BLaER1 treated with 17β-estradiol and CSF1 and Interleukin-3, amounts not matched to agents 10 nM and 100 nM (cell line): ENCODE results near the gene SLU7.

Experiments used
- H3K27ac ChIP-seq, 11 experiments: shearing (Covaris generic); formaldehyde crosslinking; 2 replicates each; pipeline ENCODE4 v1.8.1; 2022
- H3K27me3 ChIP-seq, 11 experiments: shearing (Covaris generic); formaldehyde crosslinking; 2 replicates each; pipeline ENCODE4 v1.8.1; 2022
- H3K36me3 ChIP-seq, 11 experiments: shearing (Covaris generic); formaldehyde crosslinking; 2 replicates each; pipeline ENCODE4 v1.8.1; 2022
- H3K4me1 ChIP-seq, 10 experiments: shearing (Covaris generic); formaldehyde crosslinking; 2 replicates each; pipeline ENCODE4 v1.8.1; 2022
- H3K4me2 ChIP-seq, 11 experiments: shearing (Covaris generic); formaldehyde crosslinking; 2 replicates each; pipeline ENCODE4 v1.8.1; 2022
- H3K4me3 ChIP-seq, 10 experiments: shearing (Covaris generic); formaldehyde crosslinking; 2 replicates each; pipeline ENCODE4 v1.8.1; 2022
- H3K9ac ChIP-seq, 11 experiments: shearing (Covaris generic); formaldehyde crosslinking; 2 replicates each; pipeline ENCODE4 v1.8.1; 2022
- H3K9me3 ChIP-seq, 11 experiments: shearing (Covaris generic); formaldehyde crosslinking; replicated peaks in 1 of 11; 2 replicates each; pipeline ENCODE4 v1.8.1; 2022
- H4K20me1 ChIP-seq, 11 experiments: shearing (Covaris generic); formaldehyde crosslinking; 2 replicates each; pipeline ENCODE4 v1.8.1; 2022
- Cebpa-rat ChIP-seq, 11 experiments: shearing (Covaris generic); IDR thresholded peaks; 2 replicates each; pipeline ENCODE4 v1.8.1; 2022

The SLU7 gene

GRCh38 chr5:160463227-160463626 lies 44.3 kb upstream of the SLU7 start:
- Histone ChIP-seq H4K20me1 (no peaks in the 10 kb centered on the region), H3K36me3 (no peaks in the 10 kb centered on the region), H3K27ac (no peak overlapping the region; a peak in 1 of 22 replicates), H3K4me3 (no peak overlapping the region), H3K9ac (no peak overlapping the region), H3K27me3 (no peaks in the 10 kb centered on the region; a peak in 1 of 22 replicates), H3K4me2 (peak overlapping the region; percentile 59 to 95 (median 84)), H3K4me1 (peaks cover 55 to 69% (median 64%) of the 10 kb centered on the region in 10 experiments), H3K9me3 (peaks cover 0 to 32% (median 25%) of the 10 kb centered on the region in 11 experiments; a peak in 20 of 22 replicates)
- TF ChIP-seq Cebpa-rat (IDR thresholded peaks at IDR 0.05), result no peak

DNA sequence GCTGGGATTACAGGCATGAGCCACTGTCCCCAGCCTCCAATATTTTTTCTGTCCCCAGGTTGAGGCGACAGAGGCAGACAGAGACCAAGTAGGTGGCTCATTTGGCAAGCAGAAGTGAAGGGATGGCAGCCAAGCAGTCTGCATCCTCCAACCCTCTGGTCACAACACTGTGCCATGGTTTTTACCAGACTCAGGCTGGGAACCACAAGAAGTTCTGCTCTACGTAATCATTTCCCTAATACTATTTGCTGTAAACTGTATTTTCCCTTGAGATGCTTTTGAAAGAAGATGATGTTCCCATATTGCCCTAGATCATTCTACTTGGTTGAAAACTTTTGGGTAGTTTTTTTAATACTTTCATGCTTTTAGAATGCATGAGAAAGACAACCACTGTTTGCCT lies 43.3 kb upstream of the SLU7 start:
- Histone ChIP-seq H4K20me1 (no peaks in the 10 kb centered on the region), H3K4me3 (no peak overlapping the region), H3K27ac (peak overlapping the region in 3 of 11 experiments; percentile 14 to 29 (median 20); a peak in 2 of 22 replicates), H3K9me3 (peaks cover 0 to 32% (median 25%) of the 10 kb centered on the region in 11 experiments; a peak in 20 of 22 replicates), H3K27me3 (no peaks in the 10 kb centered on the region; a peak in 1 of 22 replicates), H3K36me3 (no peaks in the 10 kb centered on the region), H3K4me2 (peak overlapping the region; percentile 56 to 95 (median 73); a peak in 20 of 22 replicates), H3K4me1 (peaks cover 51 to 66% (median 55%) of the 10 kb centered on the region in 10 experiments), H3K9ac (no peak overlapping the region)
- no peak for TF ChIP-seq Cebpa-rat (IDR thresholded peaks at IDR 0.05)

GRCh38 chr5:160461378-160461777 lies 42.5 kb upstream of the SLU7 start:
- H3K4me1 ChIP-seq, result peaks cover 43 to 58% (median 48%) of the 10 kb centered on the region in 10 experiments
- no peak overlapping the region for H3K27ac ChIP-seq
- H3K36me3 ChIP-seq, result no peaks in the 10 kb centered on the region
- H3K4me2 ChIP-seq, result peak overlapping the region in 1 of 11 experiments; percentile 73; a peak in 1 of 22 replicates
- H3K27me3 ChIP-seq, result no peaks in the 10 kb centered on the region; a peak in 1 of 22 replicates
- H3K9me3 ChIP-seq, result peaks cover 0 to 32% (median 25%) of the 10 kb centered on the region in 11 experiments; a peak in 20 of 22 replicates
- TF ChIP-seq Cebpa-rat (IDR thresholded peaks at IDR 0.05), result no peak
- H3K9ac ChIP-seq, result no peak overlapping the region
- no peaks in the 10 kb centered on the region for H4K20me1 ChIP-seq
- H3K4me3 ChIP-seq, result no peak overlapping the region

DNA sequence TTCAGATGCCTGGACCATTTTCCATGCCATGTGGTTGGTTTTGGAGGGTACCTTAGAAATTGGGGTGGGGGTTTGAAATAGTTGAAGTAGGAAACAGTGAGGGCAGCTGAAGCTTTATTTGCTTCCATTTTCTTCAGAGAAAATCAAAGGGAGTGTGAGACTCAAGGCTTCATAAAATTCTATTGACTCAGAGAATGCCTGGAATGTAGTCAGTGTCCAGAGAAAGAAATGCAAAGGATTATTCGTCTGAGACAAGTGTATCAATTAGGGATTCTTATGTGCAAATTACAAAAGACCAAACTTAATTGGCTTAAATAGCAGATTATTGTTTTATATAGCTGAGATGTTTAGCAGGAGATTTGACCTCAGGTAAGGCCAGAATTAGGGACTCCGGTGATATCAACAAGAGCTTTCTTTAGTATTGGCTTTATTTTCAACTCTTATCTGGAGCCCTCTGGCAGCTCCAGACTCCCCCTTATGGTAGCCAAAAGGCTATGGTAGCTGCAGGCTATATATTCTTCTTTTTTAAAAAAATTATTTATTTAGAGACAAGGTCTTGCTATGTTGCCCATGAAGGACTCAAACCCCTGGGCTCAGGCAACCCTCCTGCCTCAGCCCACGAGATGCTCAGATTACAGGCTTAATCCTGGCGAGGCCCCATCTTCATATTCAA lies 41.6 kb upstream of the SLU7 start:
- no peaks in the 10 kb centered on the region; a peak in 1 of 22 replicates for H3K27me3 ChIP-seq
- peaks cover 0 to 32% (median 25%) of the 10 kb centered on the region in 11 experiments; a peak in 20 of 22 replicates for H3K9me3 ChIP-seq
- H3K4me1 ChIP-seq, result peaks cover 36 to 49% (median 48%) of the 10 kb centered on the region in 10 experiments
- H3K4me3 ChIP-seq, result no peak overlapping the region
- H3K9ac ChIP-seq, result no peak overlapping the region
- no peak for TF ChIP-seq Cebpa-rat (IDR thresholded peaks at IDR 0.05)
- H3K27ac ChIP-seq, result no peak overlapping the region
- H4K20me1 ChIP-seq, result no peaks in the 10 kb centered on the region
- no peak overlapping the region for H3K4me2 ChIP-seq
- H3K36me3 ChIP-seq, result no peaks in the 10 kb centered on the region

DNA sequence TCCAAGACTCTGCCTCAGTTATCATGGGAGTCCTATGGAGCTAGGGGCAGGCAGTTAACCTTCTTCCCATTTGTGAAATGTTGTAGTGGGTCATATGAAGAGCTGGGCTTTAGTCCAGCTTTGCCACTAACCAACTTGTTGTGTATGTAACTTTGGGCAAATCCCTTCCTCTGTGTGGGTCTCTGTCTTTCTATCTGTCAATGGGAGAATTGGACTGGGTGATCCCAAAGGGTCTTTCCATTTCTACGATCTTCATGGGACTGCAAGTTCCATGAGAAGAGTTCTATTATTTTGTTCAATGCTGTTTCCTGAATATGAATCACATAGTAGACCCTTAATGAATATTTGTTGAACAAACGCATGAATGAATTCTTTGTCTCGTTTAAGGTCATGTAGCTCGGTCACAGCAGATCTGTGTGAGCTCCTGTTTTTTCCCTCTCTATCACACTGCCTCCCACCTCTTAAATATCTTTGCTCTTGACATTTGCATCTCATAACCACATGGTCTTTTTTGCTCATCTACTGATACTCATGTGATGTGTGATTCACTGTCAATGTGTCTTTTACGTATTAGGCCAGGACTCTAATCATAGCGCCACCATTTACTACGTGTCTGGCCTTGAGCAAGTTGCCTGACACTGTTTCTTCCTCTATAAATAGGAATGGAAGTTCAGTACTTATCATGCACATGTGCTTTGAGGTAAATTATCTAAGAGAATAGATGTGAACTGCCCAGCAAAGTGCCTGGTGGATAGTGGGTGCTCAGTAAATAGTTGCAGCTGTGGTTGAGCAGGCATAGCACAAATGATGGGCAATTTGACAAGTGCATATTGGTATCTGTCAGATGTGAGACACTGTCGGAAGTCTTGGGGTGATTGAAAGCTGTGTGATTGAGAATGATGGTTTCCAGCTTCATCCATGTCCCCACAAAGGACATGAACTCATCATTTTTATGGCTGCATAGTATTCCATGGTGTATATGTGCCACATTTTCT lies 40.2 kb upstream of the SLU7 start:
- Histone ChIP-seq H3K4me1 (peaks cover 28 to 43% (median 37%) of the 10 kb centered on the region in 10 experiments), H3K4me3 (no peak overlapping the region)
- TF ChIP-seq Cebpa-rat (IDR thresholded peaks at IDR 0.05), result no peak

GRCh38 chr5:160457252-160457651 lies 38.4 kb upstream of the SLU7 start:
- TF ChIP-seq Cebpa-rat (IDR thresholded peaks at IDR 0.05), result no peak
- Histone ChIP-seq H3K9ac (no peak overlapping the region), H3K36me3 (no peaks in the 10 kb centered on the region), H3K4me3 (no peak overlapping the region), H3K4me1 (peaks cover 18 to 37% (median 25%) of the 10 kb centered on the region in 10 experiments), H3K9me3 (peaks cover 0 to 32% (median 25%) of the 10 kb centered on the region in 11 experiments; a peak in 20 of 22 replicates), H3K27me3 (no peaks in the 10 kb centered on the region), H4K20me1 (no peaks in the 10 kb centered on the region), H3K4me2 (no peak overlapping the region), H3K27ac (no peak overlapping the region)

More for the DNA sequence above, 40.2 kb upstream of the SLU7 start:
- no peaks in the 10 kb centered on the region for H3K36me3 ChIP-seq
- peak overlapping the region in 1 of 11 experiments; percentile 17; a peak in 1 of 22 replicates for H3K4me2 ChIP-seq
- H3K9ac ChIP-seq, result no peak overlapping the region
- H3K27me3 ChIP-seq, result no peaks in the 10 kb centered on the region
- H4K20me1 ChIP-seq, result no peaks in the 10 kb centered on the region
- no peak overlapping the region; a peak in 1 of 22 replicates for H3K27ac ChIP-seq
- peaks cover 0 to 32% (median 25%) of the 10 kb centered on the region in 11 experiments; a peak in 20 of 22 replicates for H3K9me3 ChIP-seq

- no peaks in the 10 kb centered on the region for H3K36me3 ChIP-seq
- H3K9me3 ChIP-seq, result peaks cover 0 to 29% (median 25%) of the 10 kb centered on the region in 11 experiments; a peak in 20 of 22 replicates
- no peaks in the 10 kb centered on the region for H3K27me3 ChIP-seq
- TF ChIP-seq Cebpa-rat (IDR thresholded peaks at IDR 0.05), result no peak
- no peaks in the 10 kb centered on the region for H4K20me1 ChIP-seq
- peaks cover 12 to 35% (median 19%) of the 10 kb centered on the region in 10 experiments for H3K4me1 ChIP-seq
- H3K4me3 ChIP-seq, result no peak overlapping the region
- peak overlapping the region in 5 of 11 experiments; percentile 19 to 60 (median 46); a peak in 6 of 22 replicates for H3K4me2 ChIP-seq
- no peak overlapping the region for H3K9ac ChIP-seq
- H3K27ac ChIP-seq, result no peak overlapping the region
These were observed 37.7 kb upstream of the SLU7 start for GRCh38 chr5:160456480-160457177.

DNA sequence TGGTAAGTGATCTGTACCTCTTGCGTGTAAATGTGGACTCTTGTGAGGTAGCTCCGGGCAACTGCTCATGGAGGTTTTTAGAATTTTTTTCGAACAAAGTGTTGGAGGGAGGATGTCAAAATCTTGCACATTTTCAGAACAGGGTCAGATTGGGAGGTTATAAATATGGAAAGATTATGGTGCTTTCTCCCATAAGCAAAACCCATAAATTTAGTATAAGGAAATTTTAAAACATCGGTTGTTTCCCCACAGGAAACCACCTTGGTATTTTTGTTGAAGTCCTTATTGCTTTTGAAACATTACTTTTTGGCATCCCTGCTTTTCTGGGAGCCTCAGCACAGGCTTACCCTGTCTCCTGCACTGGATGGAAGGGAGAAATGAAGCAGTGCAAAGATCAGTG lies 36.7 kb upstream of the SLU7 start:
- Histone ChIP-seq H3K4me3 (no peak overlapping the region), H3K9ac (no peak overlapping the region), H3K4me2 (peak overlapping the region in 8 of 11 experiments; percentile 19 to 67 (median 52); a peak in 14 of 22 replicates), H3K27me3 (no peaks in the 10 kb centered on the region), H3K4me1 (peaks cover 12 to 32% (median 21%) of the 10 kb centered on the region in 10 experiments), H3K36me3 (no peaks in the 10 kb centered on the region), H3K27ac (no peak overlapping the region), H3K9me3 (peaks cover 0 to 19% (median 14%) of the 10 kb centered on the region in 11 experiments; a peak in 20 of 22 replicates), H4K20me1 (no peaks in the 10 kb centered on the region)
- no peak for TF ChIP-seq Cebpa-rat (IDR thresholded peaks at IDR 0.05)
